GM21367 (cell line): ENCODE measurements around the gene SGCE.
"Not testable (repeated sequence)": the region's sequence is repeated elsewhere in the genome, so short reads cannot be mapped to it uniquely, and the experiment has no call there.

ENCODE experiments used
- ATAC-seq: cut with Tn5 transposase; IDR thresholded peaks from one replicate; pipeline ENCODE4 v1.9.1; 2021; ENCODE audit not compliant: unreplicated experiment

The SGCE gene, protein sequence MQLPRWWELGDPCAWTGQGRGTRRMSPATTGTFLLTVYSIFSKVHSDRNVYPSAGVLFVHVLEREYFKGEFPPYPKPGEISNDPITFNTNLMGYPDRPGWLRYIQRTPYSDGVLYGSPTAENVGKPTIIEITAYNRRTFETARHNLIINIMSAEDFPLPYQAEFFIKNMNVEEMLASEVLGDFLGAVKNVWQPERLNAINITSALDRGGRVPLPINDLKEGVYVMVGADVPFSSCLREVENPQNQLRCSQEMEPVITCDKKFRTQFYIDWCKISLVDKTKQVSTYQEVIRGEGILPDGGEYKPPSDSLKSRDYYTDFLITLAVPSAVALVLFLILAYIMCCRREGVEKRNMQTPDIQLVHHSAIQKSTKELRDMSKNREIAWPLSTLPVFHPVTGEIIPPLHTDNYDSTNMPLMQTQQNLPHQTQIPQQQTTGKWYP

DNA sequence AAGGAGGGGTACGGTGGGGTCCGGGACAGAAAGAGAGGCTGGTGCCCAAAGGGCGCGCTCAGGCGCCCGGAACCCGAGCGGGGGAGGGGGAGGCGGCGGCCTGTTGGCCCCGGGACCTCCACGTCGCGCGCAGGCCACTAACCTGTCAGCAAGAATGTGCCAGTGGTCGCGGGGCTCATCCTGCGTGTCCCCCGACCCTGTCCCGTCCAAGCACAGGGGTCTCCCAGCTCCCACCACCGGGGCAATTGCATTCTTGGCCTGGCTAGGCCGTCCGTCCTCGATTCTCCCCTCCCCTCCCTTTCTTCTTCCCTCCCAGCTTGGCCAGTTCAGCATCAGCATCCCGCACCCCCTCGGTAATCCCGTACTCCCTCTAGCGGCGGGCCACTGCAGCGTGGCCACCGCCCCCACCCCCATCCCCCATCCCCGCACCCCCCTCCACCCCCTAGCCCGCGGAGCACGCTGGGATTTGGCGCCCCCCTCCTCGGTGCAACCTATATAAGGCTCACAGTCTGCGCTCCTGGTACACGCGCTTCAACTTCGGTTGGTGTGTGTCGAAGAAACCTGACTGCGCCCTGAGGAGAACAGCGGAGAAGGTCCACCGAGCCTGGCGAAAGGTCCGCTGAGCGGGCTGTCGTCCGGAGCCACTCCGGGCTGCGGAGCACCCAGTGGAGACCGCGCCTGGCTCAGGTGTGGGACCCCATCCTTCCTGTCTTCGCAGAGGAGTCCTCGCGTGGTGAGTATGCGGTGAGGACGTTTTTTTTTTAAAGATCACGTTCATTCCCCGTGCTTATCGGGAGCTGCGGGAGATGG lies at the start of gene SGCE:
Gene SGCE (minus strand): TSS at position 286 of the 810 bp plus-strand sequence. CDS start 35 bp downstream, at position 251.
- no peak for ATAC-seq

DNA sequence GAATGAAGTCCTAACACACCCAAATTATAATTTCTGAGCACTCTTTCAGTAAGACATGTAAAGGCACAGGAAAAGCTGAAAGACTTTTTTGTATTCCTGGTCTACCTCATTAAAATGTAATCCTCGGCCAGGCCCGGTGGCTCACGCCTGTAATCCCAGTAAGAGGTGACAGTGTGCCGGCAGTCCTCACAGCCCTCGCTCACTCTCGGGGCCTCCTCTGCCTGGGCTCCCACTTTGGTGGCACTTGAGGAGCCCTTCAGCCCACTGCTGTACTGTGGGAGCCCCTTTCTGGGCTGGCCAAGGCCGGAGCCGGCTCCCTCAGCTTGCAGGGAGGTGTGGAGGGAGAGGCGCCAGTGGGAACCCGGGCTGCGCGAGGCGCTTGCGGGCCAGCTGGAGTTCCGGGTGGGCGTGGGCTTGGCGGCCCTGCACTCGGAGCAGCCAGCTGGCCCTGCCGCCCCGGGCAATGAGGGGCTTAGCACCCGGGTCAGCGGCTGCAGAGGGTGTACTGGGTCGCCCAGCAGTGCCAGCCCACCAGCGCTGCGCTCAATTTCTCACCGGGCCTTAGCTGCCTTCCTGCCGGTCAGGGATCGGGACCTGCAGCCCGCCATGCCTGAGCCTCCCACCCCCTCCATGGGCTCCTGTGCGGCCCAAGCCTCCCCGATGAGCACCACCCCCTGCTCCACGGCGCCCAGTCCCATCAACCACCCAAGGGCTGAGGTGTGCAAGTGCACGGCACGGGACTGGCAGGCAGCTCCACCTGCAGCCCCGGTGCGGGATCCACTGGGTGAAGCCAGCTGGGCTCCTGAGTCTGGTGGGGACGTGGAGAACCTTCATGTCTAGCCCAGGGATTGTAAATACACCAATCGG lies 49.5 kb upstream of the SGCE start:
- not testable (repeated sequence) for ATAC-seq

DNA sequence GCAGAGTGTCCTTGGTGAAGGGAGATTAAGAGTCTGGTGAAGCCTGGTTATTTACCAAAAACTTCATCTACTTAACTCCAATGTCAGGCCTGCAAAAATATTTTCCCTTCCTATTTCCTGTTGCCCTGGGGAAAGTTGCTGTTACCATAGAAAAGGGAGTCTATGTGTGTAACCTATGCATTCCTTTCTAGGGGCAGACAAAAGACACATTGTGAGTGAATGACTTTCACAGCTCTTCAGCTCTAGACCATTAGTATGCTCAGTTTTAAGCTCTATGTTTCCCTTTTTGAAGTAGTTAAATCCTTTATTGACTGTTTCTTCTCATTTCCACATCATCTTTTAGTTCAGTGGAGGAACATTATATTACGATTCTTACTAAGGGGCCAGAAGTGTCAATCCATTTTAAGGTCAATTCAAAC lies 45.6 kb upstream of the SGCE start:
- no peak for ATAC-seq

DNA sequence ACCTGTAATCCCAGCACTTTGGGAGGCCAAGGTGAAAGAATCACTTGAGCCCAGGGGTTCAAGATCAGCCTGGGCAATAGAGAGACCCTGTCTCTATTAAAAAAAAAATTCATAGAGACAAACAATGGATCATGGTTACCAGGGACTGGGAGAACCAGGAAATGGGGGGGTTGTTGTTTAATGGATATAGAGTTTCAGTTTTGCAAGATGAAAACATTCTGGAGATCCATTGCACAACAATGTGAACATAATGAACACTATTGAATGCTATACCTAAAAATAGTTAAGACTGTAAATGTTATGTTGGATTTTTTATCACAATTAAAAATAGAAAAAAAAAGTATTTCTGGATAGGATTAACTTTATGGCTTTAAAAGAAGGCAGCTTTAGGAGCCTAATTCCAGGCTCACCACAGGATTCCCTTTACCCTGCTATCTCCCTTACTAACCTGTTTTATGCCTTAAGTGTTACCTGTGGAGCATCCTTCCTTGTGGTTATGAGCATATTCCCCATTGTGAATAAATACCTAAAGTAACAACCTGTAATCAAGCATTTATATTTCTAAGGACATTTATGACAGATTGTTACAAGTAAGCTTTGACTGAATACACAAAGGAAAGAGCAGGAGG lies 45.1 kb upstream of the SGCE start:
- no peak for ATAC-seq

DNA sequence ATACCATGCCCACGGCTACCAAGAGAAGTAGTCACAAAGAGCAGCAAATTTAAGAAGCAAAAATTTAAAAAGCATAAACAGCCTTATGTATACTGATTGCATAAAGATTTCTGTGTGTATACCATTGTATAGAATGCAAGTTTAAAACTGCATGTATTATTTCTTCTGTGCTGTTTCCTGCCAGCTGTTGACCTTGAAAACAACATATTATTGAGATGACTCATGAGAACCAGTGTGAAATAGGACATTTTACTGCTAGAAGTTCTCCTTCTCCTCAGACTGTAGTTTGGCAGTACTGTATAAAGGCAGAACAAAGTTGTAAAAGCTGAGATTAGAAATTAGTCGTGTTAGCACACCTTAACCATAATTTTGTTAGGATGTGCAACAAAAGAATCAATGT lies 42.3 kb upstream of the SGCE start:
- no peak for ATAC-seq

DNA sequence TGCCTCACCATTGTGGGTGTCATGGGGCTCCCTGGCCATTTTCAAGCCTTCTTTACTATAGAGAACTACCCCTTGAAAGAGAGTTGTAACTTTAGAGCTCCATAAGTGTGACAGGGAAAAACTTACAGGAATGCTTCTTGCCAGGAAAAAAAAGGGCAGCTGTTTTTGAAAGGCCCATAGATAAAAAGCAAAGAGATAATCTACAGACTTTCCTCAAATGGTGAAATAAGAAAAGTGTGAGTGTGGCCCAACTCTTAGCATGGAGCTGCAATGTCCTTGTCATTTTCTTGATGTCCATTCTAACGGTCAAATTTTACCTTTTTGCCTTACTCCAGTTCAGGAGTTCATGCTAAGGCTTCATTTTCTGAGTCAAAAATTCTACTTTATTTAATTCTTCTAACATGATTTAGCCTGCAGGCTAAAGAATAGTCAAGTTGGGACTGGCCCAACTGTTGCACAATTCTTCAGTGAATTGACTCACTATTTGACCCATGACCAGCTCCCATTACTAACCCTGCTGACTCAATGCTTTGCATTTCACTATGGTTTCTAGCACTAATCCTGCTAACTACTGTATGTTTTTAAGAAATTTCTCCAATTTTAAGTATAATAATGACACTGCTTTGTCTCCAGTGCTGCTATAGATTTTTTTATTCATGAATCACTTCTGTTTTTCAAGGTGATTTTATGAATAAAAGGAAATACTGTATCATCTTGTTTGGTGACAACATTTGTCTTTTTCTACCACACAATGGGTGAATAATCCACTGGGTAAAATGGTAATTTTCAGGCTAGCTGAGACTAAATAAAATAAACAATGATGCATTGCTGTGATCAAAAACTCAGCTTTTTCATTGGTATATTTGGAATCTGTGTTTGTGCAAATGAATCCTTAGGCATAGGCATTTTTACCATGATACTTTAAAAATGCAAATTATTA lies 41.4 kb upstream of the SGCE start:
- ATAC-seq = no peak

DNA sequence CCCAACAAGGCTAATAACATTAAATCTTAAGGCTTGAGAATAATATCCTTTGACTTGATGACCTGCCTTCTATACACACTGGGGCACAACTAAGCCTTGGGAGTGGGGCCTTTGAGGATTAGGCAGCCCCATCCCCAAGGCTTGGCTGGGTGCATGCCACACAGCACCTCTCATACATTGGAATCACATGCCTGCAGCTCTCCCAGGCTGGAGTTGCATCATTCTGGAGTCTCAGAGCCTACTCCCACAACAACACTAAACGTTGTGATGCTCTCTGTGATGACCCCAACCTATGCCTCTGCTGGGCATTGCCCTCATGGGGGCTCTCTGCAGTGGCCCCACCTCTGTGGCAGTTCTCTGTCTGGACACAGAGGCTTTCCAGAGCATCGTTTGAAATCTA lies 31.9 kb upstream of the SGCE start:
- ATAC-seq = no peak

DNA sequence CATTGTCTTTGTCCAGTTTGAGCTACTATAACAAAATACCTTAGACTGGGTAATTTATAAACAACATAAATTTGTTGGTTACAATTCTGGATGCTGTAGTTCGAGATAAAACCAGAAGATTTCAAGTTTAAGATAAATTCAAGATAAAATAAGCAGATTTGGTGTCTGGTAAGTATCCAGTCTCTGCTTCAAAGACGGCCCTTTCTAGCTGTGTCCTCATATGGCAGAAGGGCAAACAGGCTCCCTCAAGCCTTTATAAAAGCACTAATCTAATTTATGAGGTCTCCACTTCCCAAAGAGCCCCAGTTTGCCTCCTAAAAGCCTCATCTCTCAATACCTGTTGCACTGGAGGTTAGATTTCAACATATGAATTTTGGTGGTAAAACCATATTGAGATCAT lies 31.1 kb upstream of the SGCE start:
- ATAC-seq = no peak

DNA sequence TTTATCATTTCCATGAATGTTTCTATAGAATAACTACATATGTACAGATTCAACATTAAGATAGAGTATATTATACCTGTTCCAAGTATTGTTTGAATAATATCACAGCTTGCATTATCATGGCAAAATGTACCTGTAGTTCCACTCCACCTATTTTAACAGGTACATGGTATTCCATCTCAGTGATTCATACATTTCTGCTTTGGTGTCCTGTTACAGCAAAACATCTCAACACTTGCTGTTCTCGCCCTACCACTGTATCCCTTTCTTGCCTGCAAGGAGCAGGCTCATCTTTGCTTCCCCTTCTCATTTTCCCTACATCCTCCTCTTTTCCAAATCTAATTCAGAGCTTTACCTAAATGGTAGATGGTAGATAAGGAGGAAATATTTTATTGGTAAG lies 27.1 kb upstream of the SGCE start:
- ATAC-seq = no peak

DNA sequence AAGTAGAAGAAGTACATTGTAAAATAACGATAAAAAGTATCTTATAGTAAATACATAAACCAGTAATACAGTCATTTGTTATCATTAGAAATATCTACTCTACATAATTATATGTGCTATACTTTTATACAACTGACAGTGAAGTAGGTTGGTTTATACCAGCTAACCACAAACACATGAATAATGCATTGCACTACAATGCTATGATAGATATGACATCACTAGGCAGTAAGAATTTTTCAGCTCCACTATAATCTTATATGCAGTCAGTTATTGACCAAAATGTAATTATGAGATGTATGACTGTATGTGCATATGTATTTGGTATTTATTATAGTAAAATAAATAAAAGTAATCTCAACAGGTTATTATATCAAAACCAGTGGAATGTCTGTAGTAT lies 23.4 kb upstream of the SGCE start:
- no peak for ATAC-seq

DNA sequence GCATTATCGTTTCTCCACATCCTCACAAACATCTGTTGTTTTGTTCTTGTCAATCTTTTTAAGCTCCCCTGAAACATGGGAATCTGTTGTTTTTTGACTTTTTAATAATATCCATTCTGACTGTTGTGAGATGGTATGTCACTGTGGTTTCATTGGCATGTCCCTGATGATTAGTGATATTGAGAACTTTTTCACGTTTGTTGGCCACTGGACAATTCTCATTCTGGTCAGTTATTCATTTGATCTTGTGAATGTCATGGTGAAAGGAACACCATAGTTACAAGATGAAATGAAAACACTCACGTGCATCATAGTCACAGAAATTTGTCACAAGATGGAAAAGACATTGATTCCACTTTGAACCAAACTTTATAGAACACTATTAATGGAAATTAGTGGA lies 20.5 kb upstream of the SGCE start:
- no peak for ATAC-seq

DNA sequence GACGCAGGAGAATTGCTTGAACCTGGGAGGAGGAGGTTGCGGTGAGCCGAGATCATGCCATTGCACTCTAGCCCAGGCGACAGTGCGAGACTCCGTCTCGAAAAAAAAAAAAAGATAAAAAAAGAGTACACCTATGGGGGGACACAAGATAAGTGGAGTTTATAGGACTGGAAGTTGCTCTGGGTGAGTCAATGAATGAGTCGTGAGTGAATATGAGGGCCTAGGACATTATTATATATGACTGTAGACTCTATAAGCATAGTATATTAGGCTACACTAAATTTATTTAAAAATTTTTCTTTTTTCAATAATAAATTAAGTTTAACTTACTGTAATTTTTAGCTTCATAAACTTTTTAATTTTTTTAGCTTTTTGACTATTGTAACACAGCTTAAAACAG lies 19.4 kb upstream of the SGCE start:
- no peak for ATAC-seq

DNA sequence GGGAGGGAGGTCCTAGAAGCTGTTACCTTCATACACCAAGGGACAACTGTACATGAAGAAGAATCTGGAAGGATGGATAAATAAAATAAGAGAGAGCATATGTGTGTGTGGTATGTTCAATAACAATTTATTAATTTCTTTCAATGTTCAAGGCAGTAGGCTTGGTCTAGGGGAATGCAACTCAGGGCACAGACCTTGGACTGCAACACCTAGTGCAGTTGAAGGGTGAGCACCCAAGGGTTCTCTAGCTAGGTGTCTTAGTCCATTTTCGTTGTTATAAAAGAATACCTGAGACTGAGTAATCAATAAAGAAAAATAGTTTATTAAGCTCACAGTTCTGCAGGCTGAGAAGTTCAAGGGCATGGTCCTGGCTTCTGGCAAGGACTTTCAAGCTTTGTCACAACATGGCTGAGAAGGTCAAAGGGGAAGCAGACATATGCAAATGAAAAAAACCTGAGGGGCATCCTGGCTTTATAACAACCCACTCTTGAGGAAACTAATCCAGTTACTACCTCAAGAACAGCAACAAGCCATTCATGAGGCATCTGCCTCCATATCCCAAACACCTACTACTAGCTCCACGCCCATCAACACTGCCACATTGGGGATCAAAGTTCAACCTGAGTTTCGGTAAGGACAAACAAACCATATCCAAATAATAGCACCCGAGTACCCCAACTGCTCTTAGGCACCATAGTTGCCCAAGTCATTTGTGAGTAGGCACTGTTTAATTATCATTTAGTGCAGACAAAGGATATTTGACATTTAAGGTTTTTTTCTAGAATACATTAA lies 15.7 kb upstream of the SGCE start:
- no peak for ATAC-seq

DNA sequence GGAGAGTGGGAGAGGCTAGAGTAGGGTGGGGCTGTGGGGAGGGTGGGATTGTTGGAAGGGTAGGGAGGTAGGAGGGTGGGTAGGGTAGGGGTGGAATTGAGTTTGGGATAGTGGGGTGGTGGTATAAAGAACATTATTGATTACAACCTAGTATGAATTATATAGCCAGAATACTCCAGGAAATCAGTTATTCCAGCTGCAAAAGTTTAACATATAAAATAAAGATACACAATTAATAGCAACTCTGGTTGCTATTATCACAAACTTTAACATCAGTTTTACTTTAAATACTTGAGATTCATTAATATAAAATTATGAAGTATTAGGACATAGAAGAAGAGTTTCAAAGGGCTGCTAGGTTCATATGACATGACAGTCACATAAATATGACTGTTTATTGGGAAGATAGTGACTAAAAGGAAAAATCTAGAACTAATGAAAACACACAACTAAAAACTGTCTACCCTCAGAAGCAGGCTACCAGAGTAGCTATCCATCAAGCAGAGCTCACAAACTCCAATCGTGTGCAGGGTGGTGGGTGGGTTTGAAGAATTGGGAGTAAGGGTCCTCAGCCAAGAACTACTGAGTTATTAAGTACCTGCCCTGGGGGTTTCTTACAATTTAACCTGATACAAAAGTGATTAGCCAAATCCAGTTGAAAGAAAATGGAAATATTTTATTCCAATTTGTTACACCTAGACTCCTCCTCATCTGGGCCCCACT lies 14.0 kb upstream of the SGCE start:
- no peak for ATAC-seq

DNA sequence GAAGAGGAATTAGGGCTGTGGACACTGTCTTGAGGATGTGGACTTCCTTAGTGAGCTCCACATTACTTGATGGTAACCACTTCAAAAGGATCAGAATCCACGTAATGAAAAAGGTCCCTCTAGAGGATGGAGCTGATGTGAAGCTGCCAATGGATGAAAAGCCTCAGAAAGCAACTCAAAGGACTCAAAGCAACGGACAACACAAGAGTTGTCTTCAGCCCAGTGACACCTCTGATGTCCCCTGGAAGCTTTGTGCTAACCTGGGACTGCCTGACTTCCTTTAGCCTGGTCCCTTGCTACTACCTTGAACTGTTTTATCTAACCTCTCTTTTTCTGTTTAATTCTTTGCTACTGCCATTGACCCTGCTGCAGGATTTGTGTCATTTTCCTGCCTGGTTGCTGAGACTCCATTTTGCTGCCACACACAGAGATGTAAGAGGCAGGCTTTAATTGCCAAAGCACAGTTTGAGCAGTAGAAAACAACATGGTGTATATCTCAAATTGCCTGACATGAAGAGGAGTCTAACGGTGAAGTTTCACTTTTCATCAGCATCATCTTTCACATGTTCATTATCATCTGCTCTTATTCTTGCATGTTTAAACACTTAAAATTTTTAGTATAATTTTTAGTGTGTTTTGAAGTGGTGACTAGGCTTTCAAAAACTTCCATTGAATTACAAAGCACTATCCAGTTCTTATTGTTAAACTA lies 11.1 kb upstream of the SGCE start:
- ATAC-seq = no peak

DNA sequence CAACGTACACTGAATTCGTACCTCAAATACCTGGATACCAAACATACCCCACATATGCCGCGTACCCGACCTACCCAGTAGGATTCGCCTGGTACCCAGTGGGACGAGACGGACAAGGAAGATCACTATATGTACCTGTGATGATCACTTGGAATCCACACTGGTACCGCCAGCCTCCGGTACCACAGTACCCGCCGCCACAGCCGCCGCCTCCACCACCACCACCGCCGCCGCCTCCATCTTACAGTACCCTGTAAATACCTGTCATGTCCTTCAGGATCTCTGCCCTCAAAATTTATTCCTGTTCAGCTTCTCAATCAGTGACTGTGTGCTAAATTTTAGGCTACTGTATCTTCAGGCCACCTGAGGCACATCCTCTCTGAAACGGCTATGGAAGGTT lies 9.5 kb upstream of the SGCE start:
- no peak for ATAC-seq

DNA sequence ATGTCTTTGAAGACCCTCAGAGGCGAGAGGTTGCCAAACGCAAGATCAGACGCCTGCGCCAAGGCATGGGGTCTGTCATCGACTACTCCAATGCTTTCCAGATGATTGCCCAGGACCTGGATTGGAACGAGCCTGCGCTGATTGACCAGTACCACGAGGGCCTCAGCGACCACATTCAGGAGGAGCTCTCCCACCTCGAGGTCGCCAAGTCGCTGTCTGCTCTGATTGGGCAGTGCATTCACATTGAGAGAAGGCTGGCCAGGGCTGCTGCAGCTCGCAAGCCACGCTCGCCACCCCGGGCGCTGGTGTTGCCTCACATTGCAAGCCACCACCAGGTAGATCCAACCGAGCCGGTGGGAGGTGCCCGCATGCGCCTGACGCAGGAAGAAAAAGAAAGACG lies 8.1 kb upstream of the SGCE start:
- ATAC-seq = no peak

DNA sequence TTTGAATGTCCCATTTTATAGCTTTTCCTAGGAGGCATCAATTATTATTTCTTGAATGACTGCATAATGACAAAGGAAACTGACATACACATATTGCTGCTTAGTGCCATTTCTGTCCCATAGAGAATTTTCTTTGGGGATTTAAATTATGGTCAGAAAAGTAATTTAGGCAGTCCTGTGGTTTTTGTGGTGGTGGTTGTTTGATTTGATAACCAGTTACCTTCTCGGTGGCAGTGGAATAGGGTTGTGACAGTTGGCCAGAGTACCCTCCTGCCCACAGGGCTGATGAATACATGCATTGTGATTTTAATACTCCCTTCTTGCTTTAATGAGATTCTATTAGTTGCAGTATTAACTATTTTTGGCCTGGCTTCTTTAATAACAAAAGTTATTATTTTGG lies 6.6 kb upstream of the SGCE start:
- no peak for ATAC-seq
